Fibroblast of pulmonary artery (primary cell): Measurements from ENCODE around the gene COL18A1.

Experiments used
- DNase-seq: peaks from one replicate; pipeline ENCODE4 v3.0.0-alpha.2; 2010; ENCODE audit warnings: low read depth
- H3K4me3 ChIP-seq: replicated peaks from 2 replicates; pipeline ENCODE4 v1.5.1; 2011; ENCODE audit warnings: low read depth, mild to moderate bottlenecking, control low read depth, low read length, moderate library complexity
- CTCF ChIP-seq: IDR thresholded peaks from 2 replicates; pipeline ENCODE4 v1.5.1; 2011; ENCODE audit warnings: mild to moderate bottlenecking, control low read depth, low read length, inconsistent platforms; ENCODE audit errors: missing control alignments

COL18A1 gene

GRCh38 chr21:45420061-45421041, 15.4 kb downstream of the COL18A1 start:
- H3K4me3 ChIP-seq: no peak overlapping the region
- no peak for TF ChIP-seq CTCF

GRCh38 chr21:45421071-45421845, 16.3 kb downstream of the COL18A1 start:
- DNase-seq: no peak
- no peak overlapping the region for H3K4me3 ChIP-seq
- TF ChIP-seq CTCF: no peak

More at GRCh38 chr21:45420061-45421041, 15.4 kb downstream of the COL18A1 start:
- DNase-seq: no peak

GRCh38 chr21:45421846-45422775, 17.1 kb downstream of the COL18A1 start:
- TF ChIP-seq CTCF: no peak
- no peak overlapping the region for H3K4me3 ChIP-seq
- no peak for DNase-seq

GRCh38 chr21:45423201-45423955, 18.4 kb downstream of the COL18A1 start:
- no peak overlapping the region for H3K4me3 ChIP-seq
- no peak for TF ChIP-seq CTCF
- no peak for DNase-seq

GRCh38 chr21:45423968-45424853, 19.2 kb downstream of the COL18A1 start:
- no peak overlapping the region for H3K4me3 ChIP-seq
- DNase-seq: no peak
- TF ChIP-seq CTCF: no peak
